ENCODE results near the gene KCTD11. TPM values are rescaled to one million over a fixed set of nuclear protein-coding genes. Genes with fewer than 3 reads are reported as not detected.
"Not testable (repeated sequence)": the region's sequence is repeated elsewhere in the genome, so short reads cannot be mapped to it uniquely, and the experiment has no call there.

Gene KCTD11
- total and polyA plus RNA-seq, 2 of the 13 experiments (the other 11 are each of a cell fraction or from before 2014, with no cell fraction given), result 1.6 to 2.6 TPM

GRCh38 chr17:7367918-7368598 lies 16.1 kb downstream of the KCTD11 start (continued):
- no peak for TF ChIP-seq ZHX2 (IDR thresholded peaks at IDR 0.05; ENCODE audit: low read depth)
- TF ChIP-seq ZHX2 (CRISPR knock-in tag; IDR thresholded peaks at IDR 0.05; ENCODE audit: borderline replicate concordance), result no peak

GRCh38 chr17:7368599-7368994 lies 16.6 kb downstream of the KCTD11 start:
- H4K20me1 ChIP-seq (ENCODE audit: insufficient read depth, low read length); FAIRE-seq; H3K9ac ChIP-seq (ENCODE audit: insufficient read depth, low read depth, low read length); intact Hi-C loops (cut with micrococcal nuclease; ENCODE audit: unreplicated experiment); H3K27ac ChIP-seq (ENCODE audit: extremely low read length, insufficient read depth, low read length); H3K9me3 ChIP-seq (ENCODE audit: low read length); H3K4me3 ChIP-seq (replicated peaks in 1 of 3; ENCODE audit: insufficient read depth in 1 of 3, low read depth in 2 of 3, low read length in 3 of 3); BruUV-seq (replicated peaks); H2AFZ ChIP-seq (ENCODE audit: low read length); H3K4me2 ChIP-seq (ENCODE audit: low read depth, low read length); H3K79me2 ChIP-seq (ENCODE audit: insufficient read depth, low read length); in situ Hi-C loops (cut with HindIII; ENCODE audit: extremely low pct_ligation_motif_present, low pct_unique_long_range_greater_than_20kb); H3K36me3 ChIP-seq (replicated peaks in 1 of 2; ENCODE audit: control insufficient read depth in 1 of 2, insufficient read depth in 2 of 2, low read length in 2 of 2); CTCF ChIA-PET (ENCODE audit: low intra/inter-chr PET ratio, low total read pairs); DNase-seq (ENCODE audit: low spot score); ATAC-seq: not testable (repeated sequence)
- 76% methylated on average over 5 of the region's 5 CpGs for WGBS (ENCODE audit: low lambda C conversion rate)
- Histone ChIP-seq H3K27me3 (ENCODE audit: control insufficient read depth in 1 of 2, insufficient read depth in 2 of 2, low read length in 2 of 2) (peaks cover 0 to 14% of the 10 kb centered on the region in 2 experiments; a peak in 3 of 5 replicates), H3K4me1 (ENCODE audit: insufficient read depth, low read length) (peaks cover 14% of the 10 kb centered on the region)
- POLR2A ChIA-PET, result interaction anchor here (1.2 kb wide), 1 partner anchor 35 kb away, joined by 3 read pairs; the partner anchor contains the start of gene TMEM256
